Gastrocnemius medialis (tissue), 4 donors: Measurements from ENCODE around the gene CHAF1B.

ENCODE experiments used
- POLR2A ChIP-seq, 2 donors: fragments of 450-650 bp; IDR thresholded peaks; one replicate each; pipeline ENCODE4 v1.6.1; 2017; ENCODE audit warnings: antibody characterized with exemption in 2 of 2, mild to moderate bottlenecking in 2 of 2, moderate library complexity in 2 of 2
- TF ChIP-seq, protein P1 (sequence below), 5 experiments: fragments of 450-650 bp in 3 of 5; fragments of 200-600 bp in 2 of 5; sonication (generic) in 2 of 5; IDR thresholded peaks in 4 of 5; conservative IDR thresholded peaks in 1 of 5; 1 replicate in 4 of 5; 2 replicates in 1 of 5; pipeline ENCODE4 v1.5.1; 2016 to 2019; ENCODE audit warnings: antibody characterized with exemption in 5 of 5, mild to moderate bottlenecking in 3 of 5, moderate library complexity in 3 of 5

GRCh38 chr21:36347962-36348328 lies 37.2 kb upstream of the CHAF1B start:
- TF ChIP-seq, protein P1, sequence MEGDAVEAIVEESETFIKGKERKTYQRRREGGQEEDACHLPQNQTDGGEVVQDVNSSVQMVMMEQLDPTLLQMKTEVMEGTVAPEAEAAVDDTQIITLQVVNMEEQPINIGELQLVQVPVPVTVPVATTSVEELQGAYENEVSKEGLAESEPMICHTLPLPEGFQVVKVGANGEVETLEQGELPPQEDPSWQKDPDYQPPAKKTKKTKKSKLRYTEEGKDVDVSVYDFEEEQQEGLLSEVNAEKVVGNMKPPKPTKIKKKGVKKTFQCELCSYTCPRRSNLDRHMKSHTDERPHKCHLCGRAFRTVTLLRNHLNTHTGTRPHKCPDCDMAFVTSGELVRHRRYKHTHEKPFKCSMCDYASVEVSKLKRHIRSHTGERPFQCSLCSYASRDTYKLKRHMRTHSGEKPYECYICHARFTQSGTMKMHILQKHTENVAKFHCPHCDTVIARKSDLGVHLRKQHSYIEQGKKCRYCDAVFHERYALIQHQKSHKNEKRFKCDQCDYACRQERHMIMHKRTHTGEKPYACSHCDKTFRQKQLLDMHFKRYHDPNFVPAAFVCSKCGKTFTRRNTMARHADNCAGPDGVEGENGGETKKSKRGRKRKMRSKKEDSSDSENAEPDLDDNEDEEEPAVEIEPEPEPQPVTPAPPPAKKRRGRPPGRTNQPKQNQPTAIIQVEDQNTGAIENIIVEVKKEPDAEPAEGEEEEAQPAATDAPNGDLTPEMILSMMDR (IDR thresholded peaks at IDR 0.05 in 4 of 5, conservative IDR thresholded peaks at IDR 0.05 in 1 of 5), result no peak
- no peak for TF ChIP-seq POLR2A (IDR thresholded peaks at IDR 0.05)
